Chondrocyte (in vitro differentiated cells): ENCODE data around the gene MAPK8. TPM values are rescaled to one million over a fixed set of nuclear protein-coding genes. Genes with fewer than 3 reads are reported as not detected.
A peak's percentile ranks its signal among the peaks of the same experiment; 100 is the strongest.
"Not testable (repeated sequence)": the region's sequence is repeated elsewhere in the genome, so short reads cannot be mapped to it uniquely, and the experiment has no call there.

Experiments
- DNase-seq: peaks from one replicate; pipeline ENCODE4 v3.0.0; 2021; ENCODE audit warnings: mixed read lengths, low spot score
- H3K27ac Mint-ChIP-seq: one replicate; pipeline ENCODE4 v1.8.0; 2021; ENCODE audit warnings: mild to moderate bottlenecking, moderate library complexity, mixed read lengths; ENCODE audit not compliant: unreplicated experiment
- H3K27me3 Mint-ChIP-seq: 2 replicates; pipeline ENCODE4 v1.8.0; 2021; ENCODE audit warnings: low read depth, mixed read lengths
- H3K36me3 Mint-ChIP-seq: 2 replicates; pipeline ENCODE4 v1.8.0; 2021; ENCODE audit warnings: low read depth, mixed read lengths
- H3K4me1 Mint-ChIP-seq: 2 replicates; pipeline ENCODE4 v1.8.0; 2021; ENCODE audit warnings: low read depth, mild to moderate bottlenecking, mixed read lengths
- H3K4me3 Mint-ChIP-seq: one replicate; pipeline ENCODE4 v1.8.0; 2021; ENCODE audit warnings: mild to moderate bottlenecking, moderate library complexity, mixed read lengths; ENCODE audit not compliant: unreplicated experiment
- H3K9me3 Mint-ChIP-seq: 2 replicates; pipeline ENCODE4 v1.8.0; 2021; ENCODE audit warnings: low read depth, mixed read lengths
- total RNA-seq: library from RNA; stranded (reverse); gene quantifications from 3 replicates; pipeline ENCODE4 v1.2.1, GENCODE V29; 2021
- TF ChIP-seq, protein P1 (sequence below): fragments of 200-600 bp; sonication (generic); IDR thresholded peaks from 2 replicates; pipeline ENCODE4 v1.5.0; 2021; ENCODE audit warnings: antibody characterized with exemption, mild to moderate bottlenecking, moderate library complexity

The MAPK8 gene
- total RNA-seq, 1 donor from 2014 or later, result 43.4 TPM

DNA sequence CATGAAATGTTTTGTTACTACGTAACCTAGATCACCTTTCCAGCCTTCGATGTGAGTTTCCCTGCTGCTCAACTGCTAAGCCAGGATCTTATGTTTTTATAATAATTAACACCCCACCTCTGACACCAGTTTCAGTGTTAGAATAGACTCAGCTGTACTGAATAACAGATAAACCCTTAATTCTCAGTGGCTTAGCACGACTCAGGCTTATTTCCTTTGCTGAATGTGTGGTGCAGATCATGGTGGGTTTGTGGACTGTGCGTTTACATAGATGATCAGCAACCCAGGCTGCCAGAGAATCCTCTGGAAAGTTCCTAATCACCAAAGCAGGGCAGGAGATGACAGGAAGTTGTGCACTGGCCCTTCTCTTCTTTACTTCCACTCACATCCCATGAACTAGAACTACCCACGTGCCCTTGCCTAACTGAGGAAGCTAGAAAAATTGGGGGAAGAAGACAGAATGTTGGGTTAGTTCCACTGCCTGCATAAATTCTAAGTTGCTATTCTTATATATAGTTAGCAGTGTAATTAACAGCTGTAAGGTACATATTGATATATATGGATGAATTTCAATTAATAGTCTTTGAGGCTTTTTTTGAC, 111.8 kb downstream of the MAPK8 start:
- TF ChIP-seq, protein P1, sequence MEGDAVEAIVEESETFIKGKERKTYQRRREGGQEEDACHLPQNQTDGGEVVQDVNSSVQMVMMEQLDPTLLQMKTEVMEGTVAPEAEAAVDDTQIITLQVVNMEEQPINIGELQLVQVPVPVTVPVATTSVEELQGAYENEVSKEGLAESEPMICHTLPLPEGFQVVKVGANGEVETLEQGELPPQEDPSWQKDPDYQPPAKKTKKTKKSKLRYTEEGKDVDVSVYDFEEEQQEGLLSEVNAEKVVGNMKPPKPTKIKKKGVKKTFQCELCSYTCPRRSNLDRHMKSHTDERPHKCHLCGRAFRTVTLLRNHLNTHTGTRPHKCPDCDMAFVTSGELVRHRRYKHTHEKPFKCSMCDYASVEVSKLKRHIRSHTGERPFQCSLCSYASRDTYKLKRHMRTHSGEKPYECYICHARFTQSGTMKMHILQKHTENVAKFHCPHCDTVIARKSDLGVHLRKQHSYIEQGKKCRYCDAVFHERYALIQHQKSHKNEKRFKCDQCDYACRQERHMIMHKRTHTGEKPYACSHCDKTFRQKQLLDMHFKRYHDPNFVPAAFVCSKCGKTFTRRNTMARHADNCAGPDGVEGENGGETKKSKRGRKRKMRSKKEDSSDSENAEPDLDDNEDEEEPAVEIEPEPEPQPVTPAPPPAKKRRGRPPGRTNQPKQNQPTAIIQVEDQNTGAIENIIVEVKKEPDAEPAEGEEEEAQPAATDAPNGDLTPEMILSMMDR, result no peak
- Mint-ChIP-seq H3K27me3 (no peaks in the 10 kb centered on the region), H3K27ac (peak overlapping the region; percentile 17)

DNA sequence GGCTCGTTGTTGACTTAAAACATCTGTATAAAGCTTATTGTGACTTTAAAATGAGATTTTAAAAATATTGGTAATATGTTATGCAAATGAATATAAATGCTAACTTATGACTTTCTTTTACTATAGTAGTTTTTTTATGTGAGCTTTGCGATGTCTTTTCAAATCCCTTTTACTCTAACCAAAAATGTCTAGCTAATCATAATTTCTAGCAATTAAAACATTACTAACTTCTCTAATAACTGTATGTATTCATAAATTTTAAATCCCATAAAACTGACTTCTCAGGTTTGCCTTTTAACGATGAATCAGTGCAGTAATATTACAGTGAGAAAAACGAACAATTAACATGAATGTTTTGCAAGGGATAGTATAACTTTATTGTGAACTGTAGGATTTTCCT, 113.2 kb downstream of the MAPK8 start:
- DNase-seq, result no peak
- Mint-ChIP-seq H3K4me3 (no peak overlapping the region), H3K9me3 (no peaks in the 10 kb centered on the region), H3K4me1 (peaks cover 23% of the 10 kb centered on the region), H3K27me3 (no peaks in the 10 kb centered on the region), H3K36me3 (no peaks in the 10 kb centered on the region), H3K27ac (no peak overlapping the region)
- TF ChIP-seq, protein P1, result no peak

More for the DNA sequence above, 111.8 kb downstream of the MAPK8 start:
- no peak for DNase-seq
- Mint-ChIP-seq H3K4me3 (no peak overlapping the region), H3K4me1 (peaks cover 26% of the 10 kb centered on the region), H3K36me3 (peaks cover 2% of the 10 kb centered on the region), H3K9me3 (no peaks in the 10 kb centered on the region)

DNA sequence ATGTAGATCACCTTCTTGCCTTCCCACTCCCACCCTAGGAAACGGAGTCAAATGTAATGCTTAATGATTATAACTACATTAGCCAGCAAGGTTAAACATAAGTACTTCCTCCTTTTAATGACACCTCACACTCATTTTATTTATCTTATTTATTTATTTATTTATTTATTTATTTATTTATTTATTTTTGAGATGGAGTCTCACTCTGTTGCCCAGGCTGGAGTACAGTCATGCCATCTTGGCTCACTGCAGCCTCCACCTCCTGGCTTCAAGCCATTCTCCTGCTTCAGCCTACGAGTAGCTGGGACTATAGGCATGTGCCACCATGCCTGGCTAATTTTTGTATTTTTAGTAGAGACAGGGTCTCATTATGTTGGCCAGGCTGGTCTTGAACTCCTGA, 115.4 kb downstream of the MAPK8 start:
- H3K27ac Mint-ChIP-seq, H3K36me3 Mint-ChIP-seq, DNase-seq, H3K9me3 Mint-ChIP-seq, H3K4me3 Mint-ChIP-seq, H3K27me3 Mint-ChIP-seq: not testable (repeated sequence)
- H3K4me1 Mint-ChIP-seq, result peaks cover 14% of the 10 kb centered on the region

DNA sequence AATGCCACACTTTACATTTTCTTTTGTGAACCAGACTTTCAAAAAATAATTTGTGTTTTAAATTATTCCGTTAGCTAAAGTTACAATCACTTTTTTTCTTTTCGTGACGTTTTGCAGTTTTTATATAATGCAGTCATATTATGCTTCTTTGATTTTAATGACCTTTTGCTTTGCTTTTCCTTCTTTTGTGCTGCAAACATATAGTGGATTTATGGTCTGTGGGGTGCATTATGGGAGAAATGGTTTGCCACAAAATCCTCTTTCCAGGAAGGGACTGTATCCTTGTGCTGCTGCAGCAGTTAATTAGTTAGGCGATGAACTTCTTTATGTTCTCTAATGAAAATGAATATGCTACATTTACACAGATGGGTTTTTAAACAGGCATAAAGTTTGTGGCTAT, 117.4 kb downstream of the MAPK8 start:
- Mint-ChIP-seq H3K27me3 (no peaks in the 10 kb centered on the region), H3K9me3 (no peaks in the 10 kb centered on the region), H3K27ac (no peak overlapping the region), H3K4me3 (no peak overlapping the region), H3K36me3 (no peaks in the 10 kb centered on the region), H3K4me1 (peaks cover 9% of the 10 kb centered on the region)
- TF ChIP-seq, protein P1, result no peak
- DNase-seq, result no peak

DNA sequence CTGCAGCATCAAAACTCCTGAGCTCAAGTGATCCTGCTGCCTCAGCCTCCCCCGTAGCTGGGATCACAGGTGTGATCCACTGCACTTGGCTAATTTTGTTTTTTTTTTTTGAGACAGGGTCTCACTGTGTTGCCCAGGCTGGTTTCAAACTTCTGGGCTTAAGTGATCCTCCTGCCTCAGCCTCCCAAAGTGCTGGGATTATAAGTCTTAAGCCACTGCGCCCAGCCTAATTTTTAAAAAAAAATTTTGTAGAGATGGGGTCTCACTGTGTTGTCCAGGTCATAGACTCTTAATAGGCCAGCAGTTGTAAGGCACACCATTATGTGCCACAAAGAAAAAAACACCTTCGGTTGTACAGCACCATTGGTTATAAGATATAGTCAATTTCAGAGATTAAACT, 122.4 kb downstream of the MAPK8 start:
- no peaks in the 10 kb centered on the region for H3K27me3 Mint-ChIP-seq
- TF ChIP-seq, protein P1, result no peak

DNA sequence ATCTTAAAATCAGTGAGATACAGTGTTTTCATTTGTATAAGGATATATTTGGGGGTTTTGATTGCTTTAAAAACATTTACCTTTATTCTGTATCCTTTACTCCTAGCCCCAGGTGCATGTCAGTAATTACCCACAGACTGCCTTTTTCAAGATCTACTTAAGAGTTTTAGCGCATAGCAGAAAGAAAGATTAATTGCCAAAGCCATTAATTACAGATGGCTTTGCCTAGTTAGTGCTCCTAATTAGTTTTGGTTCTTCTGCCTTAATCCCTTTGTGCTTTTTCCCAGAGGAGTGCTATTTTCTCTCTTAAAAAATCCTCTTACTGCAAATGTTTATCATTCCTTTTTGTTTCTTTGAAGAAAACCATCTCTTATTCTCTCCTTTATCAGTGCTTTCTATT, 122.8 kb downstream of the MAPK8 start:
- H3K9me3 Mint-ChIP-seq, result no peaks in the 10 kb centered on the region
- TF ChIP-seq, protein P1, result no peak
- peaks cover 7% of the 10 kb centered on the region for H3K36me3 Mint-ChIP-seq
- no peak overlapping the region for H3K27ac Mint-ChIP-seq
- no peak overlapping the region for H3K4me3 Mint-ChIP-seq
- no peaks in the 10 kb centered on the region for H3K4me1 Mint-ChIP-seq
- DNase-seq, result no peak
- no peaks in the 10 kb centered on the region for H3K27me3 Mint-ChIP-seq

More for the DNA sequence above, 122.4 kb downstream of the MAPK8 start:
- H3K9me3 Mint-ChIP-seq, result no peaks in the 10 kb centered on the region
- H3K36me3 Mint-ChIP-seq, result peaks cover 7% of the 10 kb centered on the region
- no peak overlapping the region for H3K27ac Mint-ChIP-seq
- H3K4me1 Mint-ChIP-seq, result no peaks in the 10 kb centered on the region
- DNase-seq, result no peak
- H3K4me3 Mint-ChIP-seq, result no peak overlapping the region
